ENCODE results near the gene SLC39A12.
"Not testable (repeated sequence)": the region's sequence is repeated elsewhere in the genome, so short reads cannot be mapped to it uniquely, and the experiment has no call there.

The SLC39A12 gene

DNA sequence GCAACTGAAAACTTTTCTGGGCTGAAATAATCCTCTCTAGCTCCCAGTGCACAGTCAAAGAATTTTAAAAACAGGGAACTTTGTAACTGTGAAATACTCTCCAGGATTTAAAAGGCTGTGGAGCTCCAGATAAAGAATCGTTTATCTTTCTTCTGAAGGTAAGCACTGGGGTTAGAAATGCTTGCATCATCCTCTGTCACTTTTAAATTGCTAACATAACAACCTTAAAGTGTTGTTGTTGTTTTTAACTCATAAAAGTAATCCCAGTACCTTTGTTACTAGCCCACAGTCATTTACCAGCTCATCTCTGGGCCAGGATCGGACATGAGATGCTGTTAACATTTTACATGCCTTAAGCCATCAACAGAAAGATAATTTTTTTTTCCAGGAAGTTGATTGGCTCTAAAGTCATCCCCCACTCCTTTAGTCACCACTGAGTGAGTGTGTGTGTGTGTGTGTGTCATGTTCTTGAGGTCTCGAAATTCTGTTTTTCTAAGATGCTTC lies at the start of gene SLC39A12:
TSS of gene SLC39A12 (plus strand) at position 51 of the 504 bp plus-strand sequence. CDS start 1,359 bp downstream, outside the sequence.
- DNase-seq (ENCODE audit: low read depth in 2 of 2, low spot score in 1 of 2): no peak

DNA sequence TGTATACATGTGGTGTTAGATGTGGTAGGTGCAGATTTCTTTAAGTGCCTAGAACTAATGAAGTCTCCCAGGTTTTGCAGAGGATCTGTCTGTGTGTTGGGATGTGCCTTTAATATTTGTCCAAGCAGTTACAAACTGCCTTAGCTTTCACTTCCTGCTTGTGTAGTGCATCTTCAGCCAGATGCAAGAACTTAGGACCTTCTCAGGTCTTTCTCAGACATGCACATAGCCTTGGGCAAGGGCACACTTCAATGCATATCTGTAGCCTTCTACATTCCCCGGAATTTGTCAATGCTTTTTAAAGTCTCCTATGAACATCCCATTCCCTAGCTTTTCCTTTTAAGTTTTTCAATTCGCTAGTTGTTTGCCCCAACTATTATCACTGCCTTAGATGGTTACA lies 47.2 kb upstream of the SLC39A12 start:
- no peak for DNase-seq (ENCODE audit: low read depth in 2 of 2, low spot score in 1 of 2)

DNA sequence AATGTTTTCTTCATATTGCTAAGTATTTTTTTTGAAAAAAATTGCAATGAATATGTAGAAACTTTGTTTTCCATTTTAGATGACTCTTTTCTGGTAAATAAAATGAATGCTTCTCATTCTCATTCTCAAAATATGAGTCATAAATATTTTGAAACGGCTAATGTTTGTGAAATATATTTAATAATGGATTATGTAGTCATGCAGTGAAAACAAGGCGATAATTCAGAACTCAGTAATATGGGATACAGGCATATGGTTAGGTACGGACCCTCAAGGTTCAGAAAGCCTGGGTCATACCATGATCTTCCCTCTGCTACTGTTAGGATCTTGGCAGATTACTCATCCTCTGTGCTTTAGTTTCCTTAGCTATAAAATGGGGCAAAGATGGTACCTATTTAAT lies 46.2 kb upstream of the SLC39A12 start:
- no peak for DNase-seq (ENCODE audit: low read depth in 2 of 2, low spot score in 1 of 2)

DNA sequence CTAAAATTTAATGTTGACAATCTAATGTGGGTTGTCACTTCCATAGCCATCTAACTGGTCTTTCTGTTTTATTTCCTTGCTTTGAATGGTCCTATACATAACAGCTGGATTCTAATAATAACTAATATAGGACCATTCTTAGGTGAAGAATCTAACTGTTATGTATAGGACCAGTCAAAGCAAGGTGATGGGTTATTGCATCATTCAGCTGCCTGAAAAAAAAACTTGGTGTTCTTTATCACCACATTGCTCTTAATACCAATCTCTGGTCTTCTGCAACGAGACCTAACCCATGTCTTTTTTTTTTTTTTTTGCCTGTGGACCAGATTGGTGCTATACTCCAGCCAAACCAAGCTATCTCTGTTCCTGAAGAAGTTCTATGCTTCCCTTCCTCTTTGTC lies 45.7 kb upstream of the SLC39A12 start:
- no peak for DNase-seq (ENCODE audit: low read depth in 2 of 2, low spot score in 1 of 2)

DNA sequence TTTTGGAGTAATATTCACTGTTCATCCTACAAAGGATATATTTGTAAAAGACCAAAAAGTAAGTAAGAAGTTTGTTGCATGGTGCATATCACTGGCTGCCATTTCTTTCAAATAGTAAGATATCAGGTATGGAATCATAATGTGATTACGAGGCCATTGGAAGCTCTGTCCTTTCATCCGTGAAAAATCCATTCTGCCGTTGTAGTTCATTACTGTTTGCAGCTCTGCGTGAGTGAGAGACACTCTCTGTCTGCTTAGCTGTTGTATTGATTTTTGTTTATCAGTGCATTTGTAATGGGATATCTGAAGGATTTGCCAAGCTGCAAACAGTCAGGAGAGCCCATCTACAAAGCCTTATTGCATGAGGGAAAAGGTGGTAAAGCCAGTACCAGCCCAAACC lies 44.1 kb upstream of the SLC39A12 start:
- no peak for DNase-seq (ENCODE audit: low read depth in 2 of 2, low spot score in 1 of 2)

DNA sequence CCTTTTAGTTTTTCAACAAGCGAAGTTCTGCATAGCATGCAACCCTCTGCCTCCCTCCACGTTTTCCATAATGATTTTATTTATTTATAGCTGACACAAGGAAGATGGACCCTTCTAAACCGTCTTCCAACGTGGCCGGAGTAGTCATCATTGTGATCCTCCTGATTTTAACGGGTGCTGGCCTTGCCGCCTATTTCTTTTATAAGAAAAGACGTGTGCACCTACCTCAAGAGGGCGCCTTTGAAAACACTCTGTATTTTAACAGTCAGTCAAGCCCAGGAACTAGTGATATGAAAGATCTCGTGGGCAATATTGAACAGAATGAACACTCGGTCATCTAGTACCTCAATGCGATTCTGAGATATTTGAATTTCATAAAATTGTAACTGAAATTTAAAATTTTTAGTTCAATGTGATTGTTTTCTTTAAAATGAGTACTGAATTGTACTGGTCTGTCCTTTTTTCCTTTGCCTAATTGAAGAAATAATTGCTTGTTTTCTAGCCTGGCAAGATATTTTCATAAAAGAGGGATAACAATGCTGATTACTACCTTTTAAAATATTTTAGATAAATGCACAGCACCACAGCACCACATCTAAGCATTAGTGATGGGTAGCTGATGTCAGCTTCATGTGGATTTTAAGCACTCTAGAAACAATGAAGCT lies 41.5 kb upstream of the SLC39A12 start:
- DNase-seq (ENCODE audit: low read depth in 2 of 2, low spot score in 1 of 2): no peak

DNA sequence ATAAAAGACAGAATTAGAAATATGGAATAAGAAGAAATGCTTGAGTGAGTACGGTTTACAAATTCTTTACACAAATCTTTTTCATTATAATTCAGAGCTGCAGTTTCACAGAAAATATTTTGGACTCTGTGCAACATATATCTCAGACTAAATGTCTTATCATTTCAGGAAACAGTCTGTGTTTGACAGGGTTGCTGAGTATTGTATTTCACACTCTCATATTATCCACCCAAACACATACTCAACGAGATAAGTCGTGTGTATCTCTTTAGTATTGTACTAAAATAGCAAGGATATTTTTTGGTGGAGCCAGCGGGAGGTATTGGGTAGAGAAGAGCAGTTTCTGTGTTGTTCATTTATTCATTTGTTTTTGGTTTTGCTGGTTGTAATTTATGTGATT lies 39.0 kb upstream of the SLC39A12 start:
- no peak for DNase-seq (ENCODE audit: low read depth in 2 of 2, low spot score in 1 of 2)

DNA sequence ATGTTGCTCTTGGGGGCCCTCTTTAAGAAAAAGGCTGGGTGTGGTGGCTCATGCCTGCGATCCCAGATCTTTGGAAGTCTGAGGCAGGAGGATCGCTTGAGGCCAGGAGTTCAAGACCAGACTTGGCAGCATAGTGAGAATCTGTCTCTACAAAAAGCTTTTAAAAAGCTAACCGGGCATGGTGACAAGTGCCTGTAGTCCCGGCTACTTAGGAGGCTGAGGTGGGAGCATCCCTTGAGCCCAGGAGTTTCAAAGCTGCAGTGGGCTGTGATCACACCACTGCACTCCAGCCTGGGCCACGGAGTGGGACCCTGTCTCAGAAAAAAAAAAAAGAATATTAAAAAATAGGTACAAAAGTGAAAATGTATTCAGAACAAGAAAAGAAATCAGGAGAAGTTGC lies 38.1 kb upstream of the SLC39A12 start:
- DNase-seq (ENCODE audit: low read depth in 2 of 2, low spot score in 1 of 2): no peak

DNA sequence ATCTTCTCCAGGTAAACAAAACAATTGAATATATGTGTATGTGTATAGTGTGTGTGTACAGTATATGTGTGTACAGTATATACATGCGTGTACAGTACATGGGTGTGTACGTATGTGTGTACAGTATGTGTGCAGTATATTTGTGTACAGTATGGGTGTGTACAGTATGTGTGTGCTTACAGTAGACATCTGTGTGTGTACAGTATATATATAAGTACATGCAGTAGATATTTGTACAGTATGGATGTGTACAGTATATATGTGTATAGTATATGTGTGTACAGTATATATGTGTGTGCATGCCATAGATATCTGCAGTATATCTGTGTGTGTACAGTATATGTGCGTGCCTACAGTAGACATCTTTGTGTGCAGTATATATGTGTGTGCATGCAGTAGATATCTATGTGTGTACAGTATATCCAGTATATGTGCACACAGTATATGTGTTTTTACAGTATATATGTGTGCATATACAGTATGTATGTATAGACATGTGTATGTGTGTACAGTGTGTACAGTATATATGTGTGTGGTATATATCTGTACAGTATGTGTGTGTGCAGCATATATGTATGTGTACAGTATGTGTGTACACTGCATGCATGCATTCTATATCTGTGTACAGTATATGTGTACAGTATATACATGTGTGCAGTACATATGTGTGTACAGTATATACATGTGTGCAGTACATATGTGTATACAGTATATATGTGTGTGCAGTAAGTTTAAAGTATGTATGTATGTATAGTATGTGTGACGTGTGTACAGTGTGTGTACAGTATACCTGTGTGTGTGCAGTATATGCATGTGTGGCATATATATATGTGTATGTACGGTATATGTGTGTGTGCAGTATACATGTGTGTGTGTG lies 37.3 kb upstream of the SLC39A12 start:
- DNase-seq (ENCODE audit: low read depth in 2 of 2, low spot score in 1 of 2): no peak

DNA sequence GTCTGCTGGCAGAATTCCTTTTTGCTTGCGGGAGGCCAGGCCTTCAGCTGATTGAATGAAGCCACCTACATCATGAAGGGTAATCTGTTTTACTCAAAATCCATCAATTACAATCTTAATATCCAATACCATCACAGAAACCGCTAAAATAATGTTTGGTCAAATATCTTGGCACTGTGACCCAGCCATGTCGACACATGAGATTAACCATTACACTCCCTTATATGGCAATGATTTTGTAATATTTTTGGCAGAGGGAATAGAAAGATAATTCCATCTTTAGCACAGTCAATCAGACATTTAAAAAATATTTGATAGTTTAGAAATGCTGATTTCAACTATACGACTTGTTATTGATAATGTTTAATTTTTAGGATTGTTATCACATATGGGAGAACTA lies 36.5 kb upstream of the SLC39A12 start:
- no peak for DNase-seq (ENCODE audit: low read depth in 2 of 2, low spot score in 1 of 2)

DNA sequence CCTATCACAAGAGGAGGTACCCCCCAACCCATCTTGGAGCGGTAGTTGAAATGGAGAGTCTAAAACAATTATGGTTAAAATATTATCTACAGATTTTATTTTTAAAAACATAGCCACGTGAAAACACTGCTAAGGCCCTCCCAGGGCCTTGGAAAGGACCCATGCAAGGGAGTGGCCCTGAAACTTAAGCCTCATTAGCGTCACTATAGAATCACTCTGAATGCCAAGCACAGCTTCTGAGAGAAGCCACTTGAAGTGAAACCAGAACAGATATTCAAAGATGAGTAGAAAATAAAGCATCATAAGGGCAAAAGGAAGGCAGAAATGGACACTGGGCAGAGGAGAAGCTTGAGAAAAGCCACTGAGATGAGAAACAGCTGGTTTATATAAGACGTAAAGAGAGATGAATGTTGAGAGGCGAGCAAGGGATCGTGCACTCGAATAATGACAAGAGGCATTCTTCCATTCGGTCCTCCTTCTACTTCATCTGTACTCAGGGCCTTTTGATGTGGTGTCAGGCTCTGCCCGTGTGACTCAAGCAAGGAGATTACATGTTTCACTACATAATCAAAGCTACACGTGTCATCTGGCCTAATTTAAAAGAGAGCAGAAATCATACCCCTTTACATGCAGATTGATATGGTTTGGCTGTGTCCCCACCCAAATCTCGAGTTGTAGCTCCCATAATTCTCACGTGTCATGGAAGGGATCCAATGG lies 33.4 kb upstream of the SLC39A12 start:
- no peak for DNase-seq (ENCODE audit: low read depth in 2 of 2, low spot score in 1 of 2)

DNA sequence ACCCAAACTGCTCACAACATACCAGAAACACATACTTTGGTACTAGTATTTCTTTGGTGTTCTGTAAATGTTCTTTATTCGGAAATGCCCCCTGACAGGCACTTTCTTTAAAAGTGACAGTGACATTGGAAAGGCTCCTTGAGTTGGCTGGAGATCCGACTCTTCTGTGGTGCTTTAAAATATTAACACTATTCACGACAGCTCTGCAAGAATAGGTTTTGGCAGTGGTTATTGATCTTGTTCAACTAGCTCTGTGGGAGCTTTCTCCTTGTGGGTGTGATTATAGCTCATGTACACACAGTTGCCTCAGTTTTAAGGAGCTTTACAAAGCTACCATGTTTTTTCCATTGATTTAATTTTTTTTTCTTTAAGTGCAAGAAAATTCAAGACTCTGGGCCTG lies 30.3 kb upstream of the SLC39A12 start:
- DNase-seq (ENCODE audit: low read depth in 2 of 2, low spot score in 1 of 2): no peak

DNA sequence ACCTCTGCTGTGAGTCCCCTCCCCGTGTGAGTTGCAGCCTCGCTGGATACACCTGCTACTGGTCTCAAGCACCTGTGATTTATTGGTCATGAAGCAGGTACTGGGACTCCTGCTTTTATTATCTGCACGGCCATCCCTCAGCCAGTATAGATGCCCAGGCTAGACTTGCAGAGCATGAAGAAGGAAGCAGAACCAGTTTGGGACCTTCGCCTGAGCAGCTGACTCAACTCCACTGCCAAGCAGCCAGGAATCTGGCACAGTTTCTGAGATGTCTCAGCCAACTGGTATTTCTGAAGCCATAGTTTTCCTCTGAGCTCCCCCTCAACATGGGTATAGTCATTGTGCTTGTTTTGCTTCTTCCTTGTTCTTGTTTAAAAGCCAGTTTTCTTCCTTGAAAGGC lies 28.0 kb upstream of the SLC39A12 start:
- DNase-seq (ENCODE audit: low read depth in 2 of 2, low spot score in 1 of 2): no peak

DNA sequence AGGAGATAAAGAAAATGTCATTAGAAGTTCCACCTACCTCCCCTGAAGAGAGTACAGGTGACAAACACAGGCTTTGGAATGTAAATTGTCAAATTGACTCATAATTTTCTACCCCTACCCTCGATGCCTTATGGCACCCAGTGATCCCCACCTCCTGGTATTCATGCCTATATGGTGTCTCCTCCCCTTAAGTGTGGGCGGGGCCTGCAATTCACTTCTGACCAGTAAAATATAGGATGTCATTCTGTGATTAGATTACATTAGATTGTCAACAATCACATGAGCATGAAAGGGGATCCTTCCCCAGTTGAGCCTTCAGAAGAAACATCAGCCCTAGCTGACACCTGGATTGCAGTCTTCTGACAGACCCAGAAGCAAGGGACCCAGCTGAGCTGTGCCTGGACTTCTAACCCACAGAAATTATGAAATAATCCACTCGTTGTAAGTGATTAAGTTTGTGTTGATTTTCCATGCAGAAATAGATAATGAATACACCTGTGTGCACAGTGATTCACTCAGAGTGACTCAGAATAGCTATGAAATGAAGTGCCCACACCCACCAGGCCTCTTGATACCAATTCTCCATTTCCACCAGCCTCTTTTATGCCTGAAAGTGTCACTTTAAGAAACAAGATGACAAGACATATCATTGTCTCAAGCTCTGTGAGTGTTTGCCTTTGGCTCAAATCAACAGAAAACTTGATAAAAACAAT lies 8.5 kb upstream of the SLC39A12 start:
- no peak for DNase-seq (ENCODE audit: low read depth in 2 of 2, low spot score in 1 of 2)

DNA sequence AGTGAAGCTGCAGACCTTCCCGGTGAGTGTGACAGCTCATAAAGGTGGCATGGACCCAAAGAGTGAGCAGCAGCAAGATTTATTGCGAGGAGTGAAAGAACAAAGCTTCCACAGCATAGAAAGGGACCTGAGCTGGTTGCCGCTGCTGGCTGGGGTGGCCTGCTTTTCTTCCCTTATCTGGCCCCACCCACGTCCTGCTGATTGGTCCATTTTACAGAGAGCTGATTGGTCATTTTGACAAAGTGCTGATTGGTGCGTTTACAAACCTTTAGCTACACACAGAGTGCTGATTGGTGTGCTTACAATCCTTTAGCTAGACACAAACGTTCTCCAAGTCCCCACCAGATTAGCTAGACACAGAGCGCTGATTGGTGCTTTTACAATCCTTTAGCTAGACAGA lies 1.4 kb upstream of the SLC39A12 start:
- not testable (repeated sequence) for DNase-seq (ENCODE audit: low read depth in 2 of 2, low spot score in 1 of 2)

DNA sequence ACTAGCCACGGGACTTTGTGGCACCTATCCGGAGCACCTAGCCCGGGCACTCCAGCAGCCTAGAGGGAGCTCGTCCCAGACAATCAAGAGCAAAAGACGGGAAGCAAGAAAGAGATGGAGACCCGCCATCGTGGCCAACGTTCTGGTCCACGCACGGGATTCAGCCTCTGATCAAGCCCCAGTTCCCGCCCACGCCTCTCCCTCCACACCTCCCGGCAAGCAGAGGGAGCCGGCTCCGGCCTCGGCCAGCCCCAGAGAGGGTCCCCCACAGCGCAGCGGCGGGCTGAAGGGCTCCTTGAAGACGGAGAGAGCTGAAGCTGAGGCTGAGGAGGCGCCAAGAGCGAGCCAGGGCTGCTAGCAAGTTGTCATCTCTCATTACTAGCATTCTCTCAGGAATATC lies 992 bp upstream of the SLC39A12 start:
- no peak for DNase-seq (ENCODE audit: low read depth in 2 of 2, low spot score in 1 of 2)

DNA sequence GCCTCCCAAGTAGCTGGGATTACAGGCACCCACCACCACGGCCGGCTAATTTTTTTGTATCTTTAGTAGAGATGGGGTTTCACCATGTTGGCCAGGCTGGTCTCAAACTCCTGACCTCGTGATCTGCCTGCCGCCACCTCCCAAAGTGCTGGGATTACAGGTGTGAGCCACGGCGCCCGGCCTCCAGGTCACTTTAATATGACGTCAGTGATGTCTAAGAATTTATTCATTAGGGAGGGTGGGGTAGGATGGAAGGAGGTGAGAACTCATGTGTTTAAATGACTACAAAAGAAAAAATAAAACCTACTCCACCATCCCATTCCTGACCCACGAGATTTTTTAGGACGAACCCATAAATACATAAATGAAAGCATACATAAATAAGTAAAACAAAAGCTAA lies 2.7 kb downstream of the SLC39A12 start:
- not testable (repeated sequence) for DNase-seq (ENCODE audit: low read depth in 2 of 2, low spot score in 1 of 2)

DNA sequence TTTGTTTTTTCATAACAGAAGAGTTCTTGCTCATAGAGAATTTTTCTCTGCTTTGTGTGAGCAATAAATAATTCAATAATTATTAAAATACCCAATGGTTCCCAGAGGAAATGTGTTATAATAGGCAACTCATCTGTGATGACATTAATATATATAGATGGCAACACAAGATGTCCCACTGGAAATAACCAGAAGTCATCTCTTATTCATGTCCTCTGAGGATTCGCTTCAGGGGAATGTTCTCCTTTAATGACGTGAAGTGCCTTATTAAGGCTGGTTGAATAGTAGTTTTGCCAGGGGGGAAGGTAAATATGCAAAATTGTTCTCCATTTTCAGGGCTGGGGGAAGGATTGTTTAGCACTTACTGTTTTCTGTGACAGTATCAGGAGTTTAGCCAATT lies 3.1 kb downstream of the SLC39A12 start:
- DNase-seq (ENCODE audit: low read depth in 2 of 2, low spot score in 1 of 2): no peak

DNA sequence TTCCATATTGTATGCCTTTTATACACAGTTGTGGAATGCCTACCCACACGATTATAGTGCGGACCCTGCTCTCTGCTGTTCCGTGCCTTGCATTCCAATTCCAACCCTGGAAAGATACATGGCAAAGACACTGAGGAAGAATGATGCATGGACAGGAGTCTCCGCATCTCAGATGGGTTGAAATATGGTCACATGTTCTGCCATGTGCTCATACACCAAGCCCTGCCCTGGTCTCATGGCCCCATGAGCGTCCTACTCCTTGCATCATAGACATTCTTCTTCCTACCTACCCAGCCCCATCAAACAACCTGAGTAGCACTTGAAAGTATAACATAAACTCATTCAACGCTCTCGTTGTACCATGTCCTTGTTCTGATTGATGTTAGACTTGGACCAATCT lies 6.3 kb downstream of the SLC39A12 start:
- no peak for DNase-seq (ENCODE audit: low read depth in 2 of 2, low spot score in 1 of 2)

DNA sequence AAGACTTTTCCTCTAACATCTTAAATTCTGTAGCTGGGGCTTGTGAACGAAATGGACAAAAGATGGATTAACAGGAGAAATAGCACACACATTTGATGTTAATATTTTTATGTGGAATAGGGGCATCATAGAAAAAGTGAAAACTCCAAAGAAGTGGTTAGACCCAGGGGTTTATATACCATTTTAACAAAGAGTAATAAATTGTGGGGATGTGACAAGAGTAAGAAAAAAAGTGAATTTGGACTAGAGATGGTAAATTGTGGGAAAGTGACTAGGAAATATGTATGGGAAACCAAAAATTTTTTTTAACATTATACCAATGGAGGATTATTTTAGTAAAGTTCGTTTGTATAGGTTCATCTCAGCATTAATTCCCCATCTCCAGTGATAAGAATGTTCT lies 8.2 kb downstream of the SLC39A12 start:
- no peak for DNase-seq (ENCODE audit: low read depth in 2 of 2, low spot score in 1 of 2)
